OCI-LY1 (cell line): ENCODE measurements around the gene PHF23.

Experiments used
- H2AFZ ChIP-seq: fragments of 200-600 bp; sonication (generic), shearing (Covaris generic); 2 replicates; pipeline ENCODE4 v1.6.0; 2014; ENCODE audit warnings: antibody characterized with exemption, mild to moderate bottlenecking, low read length
- H3F3A ChIP-seq: fragments of 200-600 bp; sonication (generic), shearing (Covaris generic); 2 replicates; pipeline ENCODE4 v1.6.0; 2014; ENCODE audit warnings: mild to moderate bottlenecking, antibody characterized with exemption, low read length, moderate library complexity; ENCODE audit not compliant: insufficient read depth
- H3K27ac ChIP-seq: fragments of 200-600 bp; sonication (generic); 2 replicates; pipeline ENCODE4 v1.5.1; 2014; ENCODE audit warnings: low read length, mixed run types, mild to moderate bottlenecking, low read depth; ENCODE audit not compliant: poor library complexity, severe bottlenecking
- H3K27me3 ChIP-seq: fragments of 200-600 bp; sonication (generic); 2 replicates; pipeline ENCODE4 v1.6.0; 2014; ENCODE audit warnings: antibody characterized with exemption, mild to moderate bottlenecking, low read length, moderate library complexity; ENCODE audit not compliant: insufficient read depth
- H3K36me3 ChIP-seq: fragments of 200-600 bp; sonication (generic); 2 replicates; pipeline ENCODE4 v1.6.1; 2014; ENCODE audit warnings: mild to moderate bottlenecking, antibody characterized with exemption, low read length, moderate library complexity, mixed read lengths; ENCODE audit not compliant: insufficient read depth
- H3K4me1 ChIP-seq: fragments of 200-600 bp; sonication (generic); 2 replicates; pipeline ENCODE4 v1.5.1; 2014; ENCODE audit warnings: mild to moderate bottlenecking, low read length, moderate library complexity; ENCODE audit not compliant: insufficient read depth, severe bottlenecking
- H3K4me2 ChIP-seq: fragments of 200-600 bp; sonication (generic), shearing (Covaris generic); 2 replicates; pipeline ENCODE4 v1.6.1; 2014; ENCODE audit warnings: low read length
- H3K4me3 ChIP-seq: fragments of 200-600 bp; sonication (generic); 2 replicates; pipeline ENCODE4 v1.5.1; 2014; ENCODE audit warnings: low read length, low read depth, mild to moderate bottlenecking, mixed read lengths; ENCODE audit not compliant: poor library complexity, severe bottlenecking
- H3K79me2 ChIP-seq: fragments of 200-600 bp; shearing (Covaris generic); 2 replicates; pipeline ENCODE4 v1.6.1; 2016; ENCODE audit warnings: mixed run types, low read length, mixed read lengths; ENCODE audit not compliant: insufficient read depth
- H3K9ac ChIP-seq: fragments of 200-600 bp; sonication (generic), shearing (Covaris generic); 2 replicates; pipeline ENCODE4 v1.6.1; 2014; ENCODE audit warnings: mild to moderate bottlenecking, low read length, mixed read lengths
- H3K9me2 ChIP-seq: fragments of 200-600 bp; sonication (generic), shearing (Covaris generic); 2 replicates; pipeline ENCODE4 v1.6.1; 2014; ENCODE audit warnings: low read depth, mild to moderate bottlenecking, low read length, mixed read lengths
- H3K9me3 ChIP-seq: fragments of 200-600 bp; shearing (Covaris generic); 2 replicates; pipeline ENCODE4 v1.6.1; 2014; ENCODE audit warnings: low read length, mixed read lengths
- H4K20me1 ChIP-seq: fragments of 200-600 bp; sonication (generic), shearing (Covaris generic); 2 replicates; pipeline ENCODE4 v1.6.0; 2016; ENCODE audit warnings: mild to moderate bottlenecking, low read length; ENCODE audit not compliant: insufficient read depth
- EZH2 ChIP-seq: fragments of 200-600 bp; sonication (generic), shearing (Covaris generic); IDR thresholded peaks from 2 replicates; pipeline ENCODE4 v1.8.0; 2017; ENCODE audit warnings: borderline replicate concordance, mixed run types, mild to moderate bottlenecking, antibody characterized with exemption, low read length, moderate library complexity, mixed read lengths
- TF ChIP-seq, protein P1 (sequence below): fragments of 200-600 bp; sonication (generic), shearing (Covaris generic); IDR thresholded peaks from 2 replicates; pipeline ENCODE4 v1.5.1; 2017; ENCODE audit warnings: mild to moderate bottlenecking, antibody characterized with exemption, low read length, moderate library complexity, mixed read lengths

The PHF23 gene

DNA sequence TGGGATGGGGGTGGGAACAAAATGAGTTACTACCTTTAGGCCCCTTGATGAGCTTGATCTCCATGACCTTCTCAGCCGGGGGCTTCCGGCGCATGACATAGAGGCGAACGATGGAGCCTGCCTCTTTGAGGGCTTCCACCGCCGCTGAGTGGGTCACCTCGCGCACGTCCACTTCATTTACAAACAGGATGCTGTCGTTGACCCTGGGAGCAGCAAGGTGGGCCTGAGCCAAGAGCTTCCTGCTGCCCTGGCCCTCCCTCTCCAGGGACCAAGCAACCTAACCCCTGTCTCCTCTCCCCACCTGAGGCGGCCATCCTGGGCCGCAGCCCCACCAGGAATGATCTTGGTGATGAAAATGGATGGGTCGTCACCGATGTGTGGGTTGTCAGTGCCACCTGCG is 35.9 kb downstream of the PHF23 start:
- H3K9me3 ChIP-seq = no peaks in the 10 kb centered on the region
- H3K4me1 ChIP-seq = peaks cover 13% of the 10 kb centered on the region
- no peaks in the 10 kb centered on the region for H3K36me3 ChIP-seq
- H3K4me2 ChIP-seq = no peak overlapping the region
- no peak overlapping the region for H3K9ac ChIP-seq
- no peaks in the 10 kb centered on the region for H3K27me3 ChIP-seq
- no peaks in the 10 kb centered on the region for H3F3A ChIP-seq
- TF ChIP-seq, protein P1, sequence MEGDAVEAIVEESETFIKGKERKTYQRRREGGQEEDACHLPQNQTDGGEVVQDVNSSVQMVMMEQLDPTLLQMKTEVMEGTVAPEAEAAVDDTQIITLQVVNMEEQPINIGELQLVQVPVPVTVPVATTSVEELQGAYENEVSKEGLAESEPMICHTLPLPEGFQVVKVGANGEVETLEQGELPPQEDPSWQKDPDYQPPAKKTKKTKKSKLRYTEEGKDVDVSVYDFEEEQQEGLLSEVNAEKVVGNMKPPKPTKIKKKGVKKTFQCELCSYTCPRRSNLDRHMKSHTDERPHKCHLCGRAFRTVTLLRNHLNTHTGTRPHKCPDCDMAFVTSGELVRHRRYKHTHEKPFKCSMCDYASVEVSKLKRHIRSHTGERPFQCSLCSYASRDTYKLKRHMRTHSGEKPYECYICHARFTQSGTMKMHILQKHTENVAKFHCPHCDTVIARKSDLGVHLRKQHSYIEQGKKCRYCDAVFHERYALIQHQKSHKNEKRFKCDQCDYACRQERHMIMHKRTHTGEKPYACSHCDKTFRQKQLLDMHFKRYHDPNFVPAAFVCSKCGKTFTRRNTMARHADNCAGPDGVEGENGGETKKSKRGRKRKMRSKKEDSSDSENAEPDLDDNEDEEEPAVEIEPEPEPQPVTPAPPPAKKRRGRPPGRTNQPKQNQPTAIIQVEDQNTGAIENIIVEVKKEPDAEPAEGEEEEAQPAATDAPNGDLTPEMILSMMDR = no peak
- TF ChIP-seq EZH2 = no peak
- no peaks in the 10 kb centered on the region for H3K9me2 ChIP-seq
- H3K4me3 ChIP-seq = no peak overlapping the region
- no peak overlapping the region for H3K27ac ChIP-seq
- H4K20me1 ChIP-seq = no peaks in the 10 kb centered on the region
- no peak overlapping the region for H2AFZ ChIP-seq
- no peaks in the 10 kb centered on the region for H3K79me2 ChIP-seq

DNA sequence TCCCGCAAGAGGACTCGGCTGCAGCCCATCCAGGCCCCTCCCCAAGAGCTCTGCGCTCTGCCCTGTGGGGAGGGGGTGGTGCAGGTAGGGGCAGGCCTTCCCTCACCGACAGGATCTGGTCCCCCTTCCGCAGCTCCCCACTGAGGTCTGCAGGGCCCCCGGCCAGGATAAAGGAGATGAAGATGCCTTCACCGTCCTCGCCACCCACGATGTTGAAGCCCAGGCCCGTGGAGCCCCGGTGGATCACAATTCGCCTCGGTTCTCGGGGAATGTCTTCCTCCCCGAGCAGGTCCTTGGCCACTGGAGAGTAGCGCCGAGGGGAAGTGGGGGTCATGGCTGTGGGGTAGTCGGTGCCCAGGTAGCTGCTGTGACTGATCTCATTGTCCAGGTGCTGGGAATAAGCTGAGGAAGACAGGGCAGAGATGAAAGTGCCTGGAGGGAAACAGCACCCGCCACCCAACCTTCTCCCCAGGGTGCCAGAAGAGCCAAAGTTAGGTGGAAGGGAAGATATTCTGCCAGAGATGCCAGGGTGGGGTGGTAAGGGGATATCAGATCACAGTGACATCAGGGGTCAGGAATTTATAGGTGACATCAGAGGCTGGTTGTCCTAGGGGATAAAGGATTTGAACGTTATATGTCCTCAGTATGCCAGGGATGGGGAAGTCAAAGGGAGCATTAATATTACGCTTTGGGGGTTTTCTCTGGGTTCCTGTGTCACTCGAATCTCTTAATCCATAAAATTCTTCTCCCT is 42.4 kb downstream of the PHF23 start:
- H2AFZ ChIP-seq = no peak overlapping the region
- no peak overlapping the region for H3K9ac ChIP-seq
- H3K27ac ChIP-seq = no peak overlapping the region
- no peaks in the 10 kb centered on the region for H3K9me2 ChIP-seq
- no peaks in the 10 kb centered on the region for H3K36me3 ChIP-seq
- H3K4me2 ChIP-seq = no peak overlapping the region
- no peak overlapping the region for H3K4me3 ChIP-seq
- H4K20me1 ChIP-seq = no peaks in the 10 kb centered on the region
- no peaks in the 10 kb centered on the region for H3K9me3 ChIP-seq
- H3F3A ChIP-seq = no peaks in the 10 kb centered on the region
- TF ChIP-seq, protein P1 = no peak
- no peak for TF ChIP-seq EZH2
- no peaks in the 10 kb centered on the region for H3K4me1 ChIP-seq
- H3K27me3 ChIP-seq = peaks cover 11% of the 10 kb centered on the region; the same call in 1 of the 2 replicates
- H3K79me2 ChIP-seq = no peaks in the 10 kb centered on the region

DNA sequence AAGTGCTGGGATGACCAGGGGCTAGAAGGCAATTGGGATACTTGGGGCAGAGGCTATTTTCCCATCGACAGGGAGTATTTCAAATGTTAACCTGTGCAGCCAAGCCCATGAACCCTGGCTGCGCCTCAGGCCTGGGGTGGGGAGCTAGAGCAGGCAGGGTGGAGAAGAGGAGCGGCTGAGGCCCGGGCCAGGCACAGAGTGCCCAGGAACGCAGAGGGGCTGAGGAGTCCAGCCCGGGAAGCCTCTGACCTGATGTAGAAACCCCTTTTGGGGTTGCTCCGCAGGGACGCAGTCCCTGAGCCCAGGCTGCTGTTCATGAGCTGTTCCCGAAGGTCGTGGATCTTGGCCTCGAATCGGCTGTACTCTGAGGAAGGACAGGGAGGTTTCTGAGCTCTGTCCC is 43.3 kb downstream of the PHF23 start:
- H3F3A ChIP-seq = no peaks in the 10 kb centered on the region
- no peaks in the 10 kb centered on the region for H4K20me1 ChIP-seq
- TF ChIP-seq EZH2 = no peak
- TF ChIP-seq, protein P1 = no peak
- H3K27ac ChIP-seq = no peak overlapping the region
- no peaks in the 10 kb centered on the region for H3K4me1 ChIP-seq
- no peaks in the 10 kb centered on the region for H3K36me3 ChIP-seq
- H3K4me2 ChIP-seq = no peak overlapping the region
- H3K79me2 ChIP-seq = no peaks in the 10 kb centered on the region
- H3K9me3 ChIP-seq = no peaks in the 10 kb centered on the region
- H2AFZ ChIP-seq = no peak overlapping the region
- no peak overlapping the region for H3K4me3 ChIP-seq
- peaks cover 11% of the 10 kb centered on the region; the same call in 1 of the 2 replicates for H3K27me3 ChIP-seq
- no peak overlapping the region for H3K9ac ChIP-seq
- no peaks in the 10 kb centered on the region for H3K9me2 ChIP-seq
